ENCODE measurements around the gene MUC6. TPM values are rescaled to one million over a fixed set of nuclear protein-coding genes. Genes with fewer than 3 reads are reported as not detected.

Gene MUC6
- total RNA-seq, 4 donors from 2014 or later, result not detected

DNA sequence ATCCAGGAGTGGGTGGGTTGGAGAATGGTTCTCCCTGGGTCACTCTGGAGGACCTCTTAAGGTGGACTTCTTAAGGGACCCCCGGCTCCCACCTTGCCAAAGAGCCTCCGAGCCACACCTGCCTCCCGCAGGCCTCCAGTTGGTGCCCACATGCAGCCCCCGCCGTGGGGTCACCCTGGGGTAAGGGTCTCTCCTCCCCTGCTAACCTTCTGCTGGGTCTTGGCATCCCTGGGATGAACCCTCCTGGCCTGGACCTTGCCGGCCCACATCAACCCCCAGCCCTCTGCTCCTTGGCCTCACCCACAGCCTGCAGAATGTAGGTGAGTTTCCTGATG, 12.5 kb upstream of the MUC6 start:
- Histone ChIP-seq H3K27me3 (peaks cover 0 to 69% (median 13%) of the 10 kb centered on the region in 4 donors), H3K27ac (replicated peaks in 1 of 4) (no peak overlapping the region), H3K4me3 (no peak overlapping the region), H3K4me1 (peaks cover 0 to 10% (median 0%) of the 10 kb centered on the region in 4 donors), H3K36me3 (no peaks in the 10 kb centered on the region), H3K9me3 (no peaks in the 10 kb centered on the region)
- intact Hi-C loops (cut with DNase I), result no loop called here
- no peak for DNase-seq (ENCODE audit: extremely low spot score)
- 91% methylated on average over 6 of the region's 6 CpGs for WGBS
- TF ChIP-seq, protein P1, sequence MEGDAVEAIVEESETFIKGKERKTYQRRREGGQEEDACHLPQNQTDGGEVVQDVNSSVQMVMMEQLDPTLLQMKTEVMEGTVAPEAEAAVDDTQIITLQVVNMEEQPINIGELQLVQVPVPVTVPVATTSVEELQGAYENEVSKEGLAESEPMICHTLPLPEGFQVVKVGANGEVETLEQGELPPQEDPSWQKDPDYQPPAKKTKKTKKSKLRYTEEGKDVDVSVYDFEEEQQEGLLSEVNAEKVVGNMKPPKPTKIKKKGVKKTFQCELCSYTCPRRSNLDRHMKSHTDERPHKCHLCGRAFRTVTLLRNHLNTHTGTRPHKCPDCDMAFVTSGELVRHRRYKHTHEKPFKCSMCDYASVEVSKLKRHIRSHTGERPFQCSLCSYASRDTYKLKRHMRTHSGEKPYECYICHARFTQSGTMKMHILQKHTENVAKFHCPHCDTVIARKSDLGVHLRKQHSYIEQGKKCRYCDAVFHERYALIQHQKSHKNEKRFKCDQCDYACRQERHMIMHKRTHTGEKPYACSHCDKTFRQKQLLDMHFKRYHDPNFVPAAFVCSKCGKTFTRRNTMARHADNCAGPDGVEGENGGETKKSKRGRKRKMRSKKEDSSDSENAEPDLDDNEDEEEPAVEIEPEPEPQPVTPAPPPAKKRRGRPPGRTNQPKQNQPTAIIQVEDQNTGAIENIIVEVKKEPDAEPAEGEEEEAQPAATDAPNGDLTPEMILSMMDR (IDR thresholded peaks at IDR 0.05), result no peak

DNA sequence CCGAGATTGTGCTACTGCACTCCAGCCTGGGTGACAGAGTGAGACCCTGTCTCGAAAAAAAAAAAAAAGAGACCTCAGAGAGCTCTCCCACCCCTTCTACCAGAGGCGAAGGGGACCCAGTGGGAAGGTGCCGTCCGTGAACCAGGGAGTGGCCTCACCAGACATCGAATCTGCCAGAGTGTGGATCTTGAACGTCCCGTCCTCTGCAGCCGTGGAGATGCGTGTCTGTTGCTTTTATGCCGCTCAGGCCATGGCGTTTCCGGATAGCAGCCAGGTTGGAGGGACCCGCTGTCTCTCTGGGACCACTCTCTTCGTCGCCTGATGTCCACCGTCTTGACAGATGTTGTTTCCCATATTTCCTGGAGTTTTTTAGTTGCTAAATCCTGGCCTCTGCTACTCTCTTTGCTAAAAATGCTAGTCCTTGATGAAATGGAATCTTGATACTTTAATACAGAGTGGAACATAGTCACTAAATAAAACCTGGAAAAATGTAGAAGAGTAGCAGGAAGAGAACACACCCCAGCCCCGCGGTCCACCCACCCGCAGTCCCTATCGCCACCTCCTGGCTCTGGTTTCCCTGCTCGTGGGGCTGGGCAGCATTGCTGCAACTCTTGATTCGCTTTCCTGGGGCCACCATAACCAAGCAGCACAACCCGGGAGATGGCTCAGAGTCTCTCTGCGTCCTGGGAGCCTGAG, 12.0 kb upstream of the MUC6 start:
- Histone ChIP-seq H3K4me3 (no peak overlapping the region), H3K9me3 (no peaks in the 10 kb centered on the region), H3K36me3 (no peaks in the 10 kb centered on the region), H3K27ac (replicated peaks in 1 of 4) (no peak overlapping the region), H3K4me1 (peaks cover 0 to 10% (median 0%) of the 10 kb centered on the region in 4 donors), H3K27me3 (peaks cover 0 to 65% (median 10%) of the 10 kb centered on the region in 4 donors)
- intact Hi-C loops (cut with DNase I), result no loop called here
- no peak for DNase-seq (ENCODE audit: extremely low spot score)
- TF ChIP-seq POLR2A (IDR thresholded peaks at IDR 0.05; ENCODE audit: low read depth) (no peak), EP300 (IDR thresholded peaks at IDR 0.05) (no peak), POLR2AphosphoS5 (IDR thresholded peaks at IDR 0.05) (no peak)
- TF ChIP-seq, protein P1 (IDR thresholded peaks at IDR 0.05), result no peak
- 58% methylated on average over 25 of the region's 25 CpGs for WGBS

DNA sequence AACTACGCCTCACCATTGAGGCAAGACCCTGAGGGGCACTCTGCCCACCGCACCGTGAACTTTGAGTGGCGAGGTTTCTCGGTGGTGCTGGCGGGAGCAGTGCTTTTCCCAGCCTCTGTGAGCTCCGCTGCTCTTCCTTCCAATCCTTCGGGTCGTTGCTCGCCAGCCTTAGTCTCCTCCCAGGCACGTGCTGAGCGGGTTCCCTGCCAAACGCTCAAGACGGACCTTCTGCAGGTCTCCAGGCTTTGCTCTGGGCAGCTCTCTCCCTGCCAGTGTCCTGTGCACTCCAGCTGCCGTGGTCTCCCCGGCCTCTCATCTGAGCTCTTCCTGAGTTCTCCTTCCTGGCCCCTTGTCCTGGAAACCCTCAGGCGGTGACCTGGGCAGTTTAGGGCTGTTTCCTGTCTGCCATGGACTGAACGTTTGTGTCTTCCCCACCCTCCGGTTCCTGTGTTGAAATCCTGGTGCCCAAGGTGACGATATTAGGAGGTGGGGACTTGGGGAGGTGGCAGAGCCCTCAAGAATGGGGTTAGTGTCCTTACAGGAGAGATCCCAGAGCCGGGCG, 11.2 kb upstream of the MUC6 start:
- no peaks in the 10 kb centered on the region for H3K36me3 ChIP-seq
- DNase-seq (ENCODE audit: extremely low spot score), result no peak
- peaks cover 0 to 10% (median 0%) of the 10 kb centered on the region in 4 donors for H3K4me1 ChIP-seq
- intact Hi-C loops (cut with DNase I), result no loop called here
- H3K4me3 ChIP-seq, result no peak overlapping the region
- peaks cover 0 to 65% (median 10%) of the 10 kb centered on the region in 4 donors for H3K27me3 ChIP-seq
- TF ChIP-seq, protein P1 (IDR thresholded peaks at IDR 0.05), result no peak
- no peak for TF ChIP-seq POLR2AphosphoS5 (IDR thresholded peaks at IDR 0.05)
- no peak for TF ChIP-seq POLR2A (IDR thresholded peaks at IDR 0.05; ENCODE audit: low read depth)
- TF ChIP-seq EP300 (IDR thresholded peaks at IDR 0.05), result no peak
- 58% methylated on average over 21 of the region's 22 CpGs for WGBS
- H3K27ac ChIP-seq (replicated peaks in 1 of 4), result no peak overlapping the region
- H3K9me3 ChIP-seq, result no peaks in the 10 kb centered on the region

DNA sequence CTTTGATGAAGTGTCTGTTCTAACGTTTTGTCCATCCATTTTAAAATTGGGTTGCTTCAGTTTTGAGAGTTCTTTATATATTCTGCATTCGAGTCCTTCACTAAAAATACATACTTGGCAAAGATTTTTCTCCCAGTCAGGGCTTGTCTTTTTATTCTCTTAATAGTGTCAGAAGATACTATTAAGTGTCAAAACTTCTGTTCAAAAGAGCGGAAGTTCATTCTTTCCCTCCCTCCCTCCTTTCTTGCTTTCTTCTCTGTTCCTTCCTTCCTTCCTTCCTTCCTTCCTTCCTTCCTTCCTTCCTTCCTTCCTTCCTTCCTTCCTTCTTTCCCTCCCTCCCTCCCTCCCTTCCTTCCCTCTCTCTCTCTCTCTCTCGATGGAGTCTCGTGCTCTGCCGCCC, 7.6 kb upstream of the MUC6 start:
- H3K27me3 ChIP-seq, result peaks cover 0 to 61% (median 11%) of the 10 kb centered on the region in 4 donors
- no peak overlapping the region for H3K4me3 ChIP-seq
- no peak for DNase-seq (ENCODE audit: extremely low spot score)
- TF ChIP-seq POLR2A (IDR thresholded peaks at IDR 0.05; ENCODE audit: low read depth) (no peak), POLR2AphosphoS5 (IDR thresholded peaks at IDR 0.05) (no peak), EP300 (IDR thresholded peaks at IDR 0.05) (no peak)
- TF ChIP-seq, protein P1 (IDR thresholded peaks at IDR 0.05), result no peak
- no peak overlapping the region for H3K27ac ChIP-seq (replicated peaks in 1 of 4)
- intact Hi-C loops (cut with DNase I), result no loop called here
- no peaks in the 10 kb centered on the region for H3K9me3 ChIP-seq
- WGBS, result 75% methylated on average over 6 of the region's 6 CpGs
- H3K36me3 ChIP-seq, result no peaks in the 10 kb centered on the region
- H3K4me1 ChIP-seq, result no peaks in the 10 kb centered on the region
